Embryonic facial prominence (tissue), 1 donor: ENCODE data around the gene F2RL2.

Experiments used
- DNase-seq: peaks from one replicate; pipeline ENCODE4 v3.0.0-alpha.2; 2016; ENCODE audit errors: extremely low spot score

Gene F2RL2

GRCh38 chr5:76622973-76623596 is at the start of gene F2RL2:
TSS of gene F2RL2 (minus strand) at chr5:76623403. CDS start at chr5:76623230, 173 bp downstream.
- DNase-seq = no peak

GRCh38 chr5:76672242-76672641 is 49.0 kb upstream of the F2RL2 start:
- DNase-seq = no peak

GRCh38 chr5:76670508-76670907 is 47.3 kb upstream of the F2RL2 start:
- no peak for DNase-seq

GRCh38 chr5:76669245-76669644 is 46.0 kb upstream of the F2RL2 start:
- DNase-seq = no peak

GRCh38 chr5:76667495-76667894 is 44.3 kb upstream of the F2RL2 start:
- DNase-seq = no peak

- DNase-seq = no peak
Observed at GRCh38 chr5:76664079-76664478, 40.9 kb upstream of the F2RL2 start.

GRCh38 chr5:76663573-76663972 is 40.4 kb upstream of the F2RL2 start:
- DNase-seq = no peak

GRCh38 chr5:76662521-76662920 is 39.3 kb upstream of the F2RL2 start:
- DNase-seq = no peak

GRCh38 chr5:76660360-76660759 is 37.2 kb upstream of the F2RL2 start:
- DNase-seq = no peak

- no peak for DNase-seq
Observed at GRCh38 chr5:76657683-76658311, 34.6 kb upstream of the F2RL2 start.

- no peak for DNase-seq
Observed at GRCh38 chr5:76657091-76657490, 33.9 kb upstream of the F2RL2 start.

GRCh38 chr5:76652809-76653414 is 29.7 kb upstream of the F2RL2 start:
- no peak for DNase-seq

GRCh38 chr5:76649140-76649539 is 25.9 kb upstream of the F2RL2 start:
- DNase-seq = no peak

- no peak for DNase-seq
Observed at GRCh38 chr5:76643371-76643770, 20.2 kb upstream of the F2RL2 start.

GRCh38 chr5:76642390-76643040 is 19.3 kb upstream of the F2RL2 start:
- DNase-seq = no peak

- no peak for DNase-seq
Observed at GRCh38 chr5:76641514-76642120, 18.4 kb upstream of the F2RL2 start.

GRCh38 chr5:76638479-76638878 is 15.3 kb upstream of the F2RL2 start:
- no peak for DNase-seq

GRCh38 chr5:76637490-76637889 is 14.3 kb upstream of the F2RL2 start:
- no peak for DNase-seq

GRCh38 chr5:76634661-76635060 is 11.5 kb upstream of the F2RL2 start:
- DNase-seq = no peak

- DNase-seq = no peak
Observed at GRCh38 chr5:76626738-76627137, 3.5 kb upstream of the F2RL2 start.

- no peak for DNase-seq
Observed at GRCh38 chr5:76625087-76625815, 2.0 kb upstream of the F2RL2 start.

- no peak for DNase-seq
Observed at GRCh38 chr5:76622076-76622475, 1.1 kb downstream of the F2RL2 start.
